MM.1S (cell line): Measurements from ENCODE around the gene PIEZO2.

ENCODE experiments used
- CTCF ChIP-seq: fragments of 300-600 bp; sonication (generic); IDR thresholded peaks from 2 replicates; pipeline ENCODE4 v1.5.1; 2016; ENCODE audit warnings: antibody characterized with exemption, low read length, mixed read lengths
- EZH2phosphoT487 ChIP-seq: fragments of 300-600 bp; sonication (generic); IDR thresholded peaks from 2 replicates; pipeline ENCODE4 v1.6.1; 2018; ENCODE audit warnings: antibody characterized with exemption, low read length

DNA sequence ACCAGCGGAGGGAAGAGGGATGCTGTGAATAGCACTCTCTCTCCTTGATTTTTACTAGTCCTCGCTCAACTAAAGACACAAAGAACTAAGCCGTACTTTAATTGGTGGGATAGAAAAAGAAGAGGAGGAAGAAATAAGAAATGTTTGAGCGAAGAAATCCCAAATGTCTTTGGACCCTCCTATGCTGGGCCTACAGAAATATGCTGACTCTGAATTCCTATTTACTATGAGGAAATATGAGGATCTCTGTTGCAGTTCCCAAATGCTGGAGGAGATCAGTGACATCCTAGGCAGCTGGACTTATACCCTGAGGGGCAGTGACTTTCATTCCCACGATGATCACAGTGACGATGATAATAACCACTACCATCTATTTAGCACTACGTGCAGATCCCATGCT is 16.6 kb upstream of the PIEZO2 start:
- no peak for TF ChIP-seq CTCF
- no peak for TF ChIP-seq EZH2phosphoT487
